Fibroblast of mammary gland (primary cell): ENCODE data around the gene DHH.
A peak's percentile ranks its signal among the peaks of the same experiment; 100 is the strongest.

Experiments used
- DNase-seq: peaks from one replicate; pipeline ENCODE4 v3.0.0-alpha.2; 2010; ENCODE audit warnings: low read depth
- H3K4me3 ChIP-seq: 2 replicates; pipeline ENCODE4 v1.5.1; 2011; ENCODE audit warnings: low read depth, mild to moderate bottlenecking, low read length, moderate library complexity; ENCODE audit not compliant: control insufficient read depth
- TF ChIP-seq, protein P1 (sequence below): conservative IDR thresholded peaks from 2 replicates; pipeline ENCODE4 v1.5.1; 2011; ENCODE audit warnings: low read depth, low read length, inconsistent platforms; ENCODE audit not compliant: control insufficient read depth, insufficient read depth

Gene DHH

DNA sequence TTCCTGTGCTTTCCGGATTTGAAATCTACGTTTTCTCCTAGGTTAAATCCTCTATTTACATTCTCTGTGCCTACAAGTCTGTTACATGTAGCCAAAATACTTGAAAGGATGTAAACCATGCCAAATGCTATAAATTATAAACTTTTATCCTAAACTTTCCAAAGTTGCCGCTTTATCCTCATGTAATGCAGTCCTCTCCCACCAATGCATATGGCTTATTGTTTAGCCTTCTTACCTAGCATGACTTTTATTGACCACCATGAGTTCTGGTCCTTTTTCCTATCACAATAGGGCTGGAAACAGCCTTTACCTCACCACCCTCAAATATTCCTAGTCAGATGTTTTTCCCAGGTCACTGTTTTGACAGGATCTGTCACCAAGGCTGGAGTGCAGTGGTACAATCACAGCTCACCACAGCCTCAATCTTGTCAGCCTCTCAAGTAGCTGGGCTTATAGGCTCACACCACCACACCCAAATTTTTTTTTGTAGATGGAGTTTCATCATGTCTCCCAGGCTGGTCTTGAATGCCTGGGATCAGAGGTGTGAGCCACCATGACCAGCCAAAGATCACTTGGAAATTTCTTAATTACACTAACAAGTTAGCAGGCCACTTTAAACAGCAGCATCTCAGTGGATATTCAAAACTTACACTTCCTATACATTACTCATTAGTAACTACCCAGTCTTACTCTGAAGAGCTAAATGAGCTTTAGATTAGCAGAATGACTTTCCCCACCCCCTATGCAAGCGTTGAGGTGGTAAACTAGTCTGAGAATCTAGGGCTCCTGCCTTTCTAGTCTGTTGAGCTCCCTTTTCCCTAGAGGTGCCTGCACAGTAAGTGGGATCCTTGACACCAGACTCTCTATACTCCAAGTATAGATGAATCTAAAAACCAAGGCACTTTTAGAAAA is 32.5 kb upstream of the DHH start:
- no peak overlapping the region for H3K4me3 ChIP-seq

DNA sequence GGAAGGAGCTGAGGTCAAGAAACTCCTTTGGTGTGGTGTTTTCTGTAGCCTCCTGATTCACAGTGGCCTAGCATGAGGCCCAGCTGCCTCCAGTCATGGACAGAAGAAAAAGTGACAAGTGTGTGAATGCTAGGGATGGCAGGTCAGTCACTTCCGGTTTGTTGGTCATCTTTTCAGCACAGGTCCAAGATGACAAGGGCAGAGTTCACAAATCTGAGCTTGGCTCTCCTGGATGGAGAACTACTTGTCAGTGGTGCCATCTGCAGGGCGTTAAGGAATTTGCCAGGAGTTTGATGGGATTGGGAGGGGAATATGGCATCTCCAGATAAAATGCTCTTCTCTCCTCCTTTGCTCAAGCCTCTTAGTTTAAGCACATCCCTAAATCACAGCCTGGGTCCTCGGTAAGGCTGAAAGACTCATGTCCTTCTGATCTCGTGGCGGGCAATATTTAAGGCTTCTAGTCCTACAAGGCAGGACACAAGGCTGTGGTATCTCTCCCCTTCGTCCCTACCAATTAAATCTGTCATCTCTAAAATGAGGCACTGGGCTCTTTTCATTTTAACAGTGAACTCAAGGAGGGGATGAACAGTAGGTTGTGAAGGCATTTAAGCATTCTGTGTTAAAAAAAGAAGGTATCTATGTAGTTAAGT is 26.6 kb upstream of the DHH start:
- TF ChIP-seq, protein P1, sequence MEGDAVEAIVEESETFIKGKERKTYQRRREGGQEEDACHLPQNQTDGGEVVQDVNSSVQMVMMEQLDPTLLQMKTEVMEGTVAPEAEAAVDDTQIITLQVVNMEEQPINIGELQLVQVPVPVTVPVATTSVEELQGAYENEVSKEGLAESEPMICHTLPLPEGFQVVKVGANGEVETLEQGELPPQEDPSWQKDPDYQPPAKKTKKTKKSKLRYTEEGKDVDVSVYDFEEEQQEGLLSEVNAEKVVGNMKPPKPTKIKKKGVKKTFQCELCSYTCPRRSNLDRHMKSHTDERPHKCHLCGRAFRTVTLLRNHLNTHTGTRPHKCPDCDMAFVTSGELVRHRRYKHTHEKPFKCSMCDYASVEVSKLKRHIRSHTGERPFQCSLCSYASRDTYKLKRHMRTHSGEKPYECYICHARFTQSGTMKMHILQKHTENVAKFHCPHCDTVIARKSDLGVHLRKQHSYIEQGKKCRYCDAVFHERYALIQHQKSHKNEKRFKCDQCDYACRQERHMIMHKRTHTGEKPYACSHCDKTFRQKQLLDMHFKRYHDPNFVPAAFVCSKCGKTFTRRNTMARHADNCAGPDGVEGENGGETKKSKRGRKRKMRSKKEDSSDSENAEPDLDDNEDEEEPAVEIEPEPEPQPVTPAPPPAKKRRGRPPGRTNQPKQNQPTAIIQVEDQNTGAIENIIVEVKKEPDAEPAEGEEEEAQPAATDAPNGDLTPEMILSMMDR, result peak; percentile 81
- no peak overlapping the region for H3K4me3 ChIP-seq
- DNase-seq, result peak; percentile 82

More for the DNA sequence above, 32.5 kb upstream of the DHH start:
- TF ChIP-seq, protein P1, result no peak
- DNase-seq, result no peak

DNA sequence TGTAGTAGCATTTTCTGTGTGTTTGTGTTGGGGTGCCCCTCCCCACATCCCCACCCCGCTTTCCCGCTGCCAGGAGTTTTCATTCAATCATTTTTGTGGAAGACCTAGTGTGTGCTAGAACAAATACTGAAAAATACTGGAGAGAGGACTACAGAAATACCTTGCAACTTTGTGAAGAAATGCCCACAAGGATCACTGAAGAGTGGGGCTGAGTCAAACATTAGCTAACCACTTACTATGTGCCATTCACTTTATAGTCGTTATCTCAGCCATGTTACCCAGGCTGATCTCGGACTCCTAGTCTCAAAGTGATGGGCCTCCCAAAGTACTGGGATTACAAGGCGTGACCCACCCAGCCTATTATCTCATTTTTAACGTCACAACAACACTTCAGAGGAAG is 16.6 kb upstream of the DHH start:
- peak overlapping the region; percentile 82 for H3K4me3 ChIP-seq
- no peak for DNase-seq
- TF ChIP-seq, protein P1, result no peak

DNA sequence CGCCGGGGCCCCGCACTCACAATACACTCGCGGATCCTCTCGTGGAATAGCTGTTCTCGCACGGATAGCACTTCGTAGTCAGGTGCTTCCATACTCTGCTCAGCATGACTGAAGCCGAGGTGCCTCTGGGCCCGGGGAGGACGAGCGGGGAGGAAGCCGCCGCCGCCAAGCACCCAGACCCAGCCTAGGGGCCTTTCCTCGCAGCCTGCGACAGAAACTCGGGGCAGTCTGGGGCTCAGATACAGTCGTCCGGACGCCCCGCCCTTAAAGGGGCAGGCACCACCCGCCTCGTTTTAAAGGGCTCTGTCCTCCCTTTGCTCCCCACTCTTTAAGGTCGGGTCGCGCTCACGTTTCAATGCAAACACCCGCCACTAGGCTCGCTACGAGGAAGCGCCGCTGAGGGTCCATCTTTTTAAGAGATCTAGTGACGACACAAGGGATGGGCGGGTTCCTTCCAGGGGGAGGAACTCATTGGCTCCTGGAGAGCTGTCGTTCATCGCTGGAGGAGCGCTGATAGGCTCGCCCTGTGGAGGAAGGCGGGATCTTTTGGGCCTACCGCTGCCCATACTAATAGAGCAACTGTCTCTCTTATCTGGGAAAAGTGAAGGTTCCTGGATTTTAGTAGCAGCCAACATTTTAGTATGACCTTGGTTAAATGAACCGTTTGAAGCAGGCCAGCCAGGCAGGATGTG is 16.0 kb upstream of the DHH start, which contains the start of gene LMBR1L:
Gene LMBR1L, minus strand, starts transcription at position 384 of the 692 bp plus-strand sequence. Its CDS starts 292 bp downstream, at position 92.
- peak; percentile 98 for DNase-seq
- TF ChIP-seq, protein P1, result peak; percentile 44
- H3K4me3 ChIP-seq, result peak within 1 kb of the TSS; percentile 82

DNA sequence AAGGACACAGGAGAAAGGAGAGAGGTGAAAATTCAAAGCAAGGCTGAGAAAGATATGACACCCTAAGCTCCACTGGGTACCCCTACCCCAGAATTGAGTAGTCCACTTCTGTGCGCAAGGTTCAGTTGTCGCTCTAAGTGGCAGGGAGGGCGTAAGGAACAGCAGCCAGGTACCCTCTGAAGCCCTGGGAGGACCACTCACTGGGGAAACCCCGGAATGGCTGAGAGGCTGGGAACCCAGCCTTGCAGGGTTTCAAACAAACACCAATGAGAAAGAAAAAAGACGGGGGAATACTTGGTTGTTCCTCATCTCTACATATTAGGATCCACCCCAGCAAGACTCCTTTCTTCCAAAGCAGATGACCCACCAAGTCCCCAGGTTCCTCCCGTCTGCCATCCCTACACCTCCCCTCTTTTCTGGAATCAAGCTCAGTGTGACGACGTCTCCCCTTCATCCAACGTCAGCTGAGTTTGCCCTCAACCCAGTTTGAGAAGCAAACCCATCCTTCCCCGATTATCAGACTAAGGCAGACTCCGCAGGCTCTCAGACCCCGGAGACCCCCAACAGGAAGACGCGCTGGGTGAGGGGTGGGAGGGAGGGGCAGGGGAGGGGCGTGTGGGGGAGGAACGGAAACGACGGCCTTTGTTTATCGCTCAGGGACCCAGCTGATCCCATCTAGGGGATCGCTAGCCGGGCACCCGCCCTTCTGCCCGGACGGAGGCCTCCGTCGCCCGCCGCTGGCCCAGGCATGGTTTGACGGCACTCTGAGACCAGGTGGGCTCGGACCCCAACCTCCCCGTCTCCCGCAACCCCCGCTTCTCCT is 15.3 kb upstream of the DHH start:
- no peak for DNase-seq
- TF ChIP-seq, protein P1, result no peak
- peak overlapping the region; percentile 82 for H3K4me3 ChIP-seq
